HepG2 (cell line): ENCODE data around the gene TNFSF8. TPM values are rescaled to one million over a fixed set of nuclear protein-coding genes. Genes with fewer than 3 reads are reported as not detected.

Experiments
- PRPF4 ChIP-seq: fragments of 200-400 bp; formaldehyde crosslinking; IDR thresholded peaks from 2 replicates; pipeline ENCODE4 v1.6.1; 2016; ENCODE audit warnings: low read length, low read depth; ENCODE audit not compliant: poor library complexity, severe bottlenecking
- RFX5 ChIP-seq: IDR thresholded peaks from 2 replicates; pipeline ENCODE4 v1.6.1; 2011; ENCODE audit warnings: low read depth, low read length, improper control_type of control experiment
- ZNF138 ChIP-seq: sonication (generic); formaldehyde crosslinking; IDR thresholded peaks from 2 replicates; pipeline ENCODE4 v1.5.0; 2020; ENCODE audit warnings: mild to moderate bottlenecking, low read depth, missing genetic modification reagents
- polyA plus RNA-seq, 8 experiments: library from polyadenylated mRNA; depleted of rRNA in 3 of 8; stranded (reverse) in 7 of 8; unstranded in 1 of 8; fragments of >200 nt; fragmentation: Illumina TruSeq in 4 of 8; extraction: Trizol in 4 of 8; gene quantifications; 2 replicates each; pipeline versions ENCODE4 v1.2.1 to v1.2.3, GENCODE V29; 2011 to 2016; ENCODE audit warnings: low read depth in 4 of 8, missing spikeins in 1 of 8, mixed read lengths in 1 of 8; ENCODE audit not compliant: insufficient read depth in 1 of 8
- total RNA-seq, 5 experiments: library from RNA; depleted of rRNA; stranded (reverse); fragments of >200 nt; fragmentation: Illumina TruSeq; extraction: Trizol; gene quantifications; 2 replicates each; pipeline ENCODE4 v1.2.3, GENCODE V29; 2016; ENCODE audit warnings: low read depth in 1 of 5
- TF ChIP-seq, protein P1 (sequence below): IDR thresholded peaks from 2 replicates; pipeline ENCODE4 v1.6.1; 2018; ENCODE audit warnings: missing genetic modification reagents, mild to moderate bottlenecking, missing compliant biosample characterization
- TF ChIP-seq, protein P2 (sequence below): fragments of 450-650 bp; IDR thresholded peaks from 2 replicates; pipeline ENCODE4 v1.6.1; 2017
- TF ChIP-seq, protein P3 (sequence below): sonication (generic); formaldehyde crosslinking; IDR thresholded peaks from 2 replicates; pipeline ENCODE4 v1.5.0; 2020; ENCODE audit warnings: mild to moderate bottlenecking, missing genetic modification reagents, borderline replicate concordance
- TF ChIP-seq, protein P4 (sequence below): sonication (generic); formaldehyde crosslinking; IDR thresholded peaks from 2 replicates; pipeline ENCODE4 v1.4.0; 2020; ENCODE audit warnings: low read depth, missing genetic modification reagents
- TF ChIP-seq, protein P5 (sequence below): sonication (generic); formaldehyde crosslinking; IDR thresholded peaks from 2 replicates; pipeline ENCODE4 v1.8.0; 2022; ENCODE audit warnings: missing genetic modification reagents, mild to moderate bottlenecking, borderline replicate concordance

Gene TNFSF8
- total and polyA plus RNA-seq, 2 of the 13 experiments (the other 11 are each of a cell fraction or from before 2014, with no cell fraction given) = not detected

DNA sequence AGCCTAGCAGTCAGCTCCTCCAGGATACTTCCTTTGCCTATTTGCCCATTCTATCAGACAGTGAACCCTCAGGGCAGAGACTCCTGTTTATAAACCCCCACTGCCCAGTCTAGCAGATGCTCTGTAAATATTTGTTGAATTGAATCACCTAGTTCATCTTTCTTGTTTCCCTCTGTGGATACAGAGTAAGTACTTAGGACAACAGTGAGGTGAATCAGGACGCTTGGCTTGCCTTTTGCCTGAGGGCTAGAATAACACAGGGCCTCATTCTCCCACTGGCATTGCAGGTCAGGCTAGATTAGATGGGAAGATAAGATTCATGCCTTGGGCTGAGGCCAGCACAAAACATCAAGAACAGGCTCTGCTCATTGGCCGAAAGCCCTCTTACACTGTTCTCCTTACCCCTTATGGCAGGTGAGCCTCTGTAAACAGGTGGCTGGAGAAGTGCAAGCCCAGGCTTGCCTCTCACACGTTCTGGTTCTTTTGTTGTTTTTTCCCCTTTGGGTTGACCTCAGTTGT, 22.2 kb downstream of the TNFSF8 start (continued):
- TF ChIP-seq, protein P1, sequence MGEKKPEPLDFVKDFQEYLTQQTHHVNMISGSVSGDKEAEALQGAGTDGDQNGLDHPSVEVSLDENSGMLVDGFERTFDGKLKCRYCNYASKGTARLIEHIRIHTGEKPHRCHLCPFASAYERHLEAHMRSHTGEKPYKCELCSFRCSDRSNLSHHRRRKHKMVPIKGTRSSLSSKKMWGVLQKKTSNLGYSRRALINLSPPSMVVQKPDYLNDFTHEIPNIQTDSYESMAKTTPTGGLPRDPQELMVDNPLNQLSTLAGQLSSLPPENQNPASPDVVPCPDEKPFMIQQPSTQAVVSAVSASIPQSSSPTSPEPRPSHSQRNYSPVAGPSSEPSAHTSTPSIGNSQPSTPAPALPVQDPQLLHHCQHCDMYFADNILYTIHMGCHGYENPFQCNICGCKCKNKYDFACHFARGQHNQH = peak; percentile 44; the same call in 1 of the 2 replicates
- TF ChIP-seq ZNF138 (CRISPR knock-in tag) = no peak
- TF ChIP-seq, protein P2, sequence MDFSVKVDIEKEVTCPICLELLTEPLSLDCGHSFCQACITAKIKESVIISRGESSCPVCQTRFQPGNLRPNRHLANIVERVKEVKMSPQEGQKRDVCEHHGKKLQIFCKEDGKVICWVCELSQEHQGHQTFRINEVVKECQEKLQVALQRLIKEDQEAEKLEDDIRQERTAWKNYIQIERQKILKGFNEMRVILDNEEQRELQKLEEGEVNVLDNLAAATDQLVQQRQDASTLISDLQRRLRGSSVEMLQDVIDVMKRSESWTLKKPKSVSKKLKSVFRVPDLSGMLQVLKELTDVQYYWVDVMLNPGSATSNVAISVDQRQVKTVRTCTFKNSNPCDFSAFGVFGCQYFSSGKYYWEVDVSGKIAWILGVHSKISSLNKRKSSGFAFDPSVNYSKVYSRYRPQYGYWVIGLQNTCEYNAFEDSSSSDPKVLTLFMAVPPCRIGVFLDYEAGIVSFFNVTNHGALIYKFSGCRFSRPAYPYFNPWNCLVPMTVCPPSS = no peak
- TF ChIP-seq, protein P3, sequence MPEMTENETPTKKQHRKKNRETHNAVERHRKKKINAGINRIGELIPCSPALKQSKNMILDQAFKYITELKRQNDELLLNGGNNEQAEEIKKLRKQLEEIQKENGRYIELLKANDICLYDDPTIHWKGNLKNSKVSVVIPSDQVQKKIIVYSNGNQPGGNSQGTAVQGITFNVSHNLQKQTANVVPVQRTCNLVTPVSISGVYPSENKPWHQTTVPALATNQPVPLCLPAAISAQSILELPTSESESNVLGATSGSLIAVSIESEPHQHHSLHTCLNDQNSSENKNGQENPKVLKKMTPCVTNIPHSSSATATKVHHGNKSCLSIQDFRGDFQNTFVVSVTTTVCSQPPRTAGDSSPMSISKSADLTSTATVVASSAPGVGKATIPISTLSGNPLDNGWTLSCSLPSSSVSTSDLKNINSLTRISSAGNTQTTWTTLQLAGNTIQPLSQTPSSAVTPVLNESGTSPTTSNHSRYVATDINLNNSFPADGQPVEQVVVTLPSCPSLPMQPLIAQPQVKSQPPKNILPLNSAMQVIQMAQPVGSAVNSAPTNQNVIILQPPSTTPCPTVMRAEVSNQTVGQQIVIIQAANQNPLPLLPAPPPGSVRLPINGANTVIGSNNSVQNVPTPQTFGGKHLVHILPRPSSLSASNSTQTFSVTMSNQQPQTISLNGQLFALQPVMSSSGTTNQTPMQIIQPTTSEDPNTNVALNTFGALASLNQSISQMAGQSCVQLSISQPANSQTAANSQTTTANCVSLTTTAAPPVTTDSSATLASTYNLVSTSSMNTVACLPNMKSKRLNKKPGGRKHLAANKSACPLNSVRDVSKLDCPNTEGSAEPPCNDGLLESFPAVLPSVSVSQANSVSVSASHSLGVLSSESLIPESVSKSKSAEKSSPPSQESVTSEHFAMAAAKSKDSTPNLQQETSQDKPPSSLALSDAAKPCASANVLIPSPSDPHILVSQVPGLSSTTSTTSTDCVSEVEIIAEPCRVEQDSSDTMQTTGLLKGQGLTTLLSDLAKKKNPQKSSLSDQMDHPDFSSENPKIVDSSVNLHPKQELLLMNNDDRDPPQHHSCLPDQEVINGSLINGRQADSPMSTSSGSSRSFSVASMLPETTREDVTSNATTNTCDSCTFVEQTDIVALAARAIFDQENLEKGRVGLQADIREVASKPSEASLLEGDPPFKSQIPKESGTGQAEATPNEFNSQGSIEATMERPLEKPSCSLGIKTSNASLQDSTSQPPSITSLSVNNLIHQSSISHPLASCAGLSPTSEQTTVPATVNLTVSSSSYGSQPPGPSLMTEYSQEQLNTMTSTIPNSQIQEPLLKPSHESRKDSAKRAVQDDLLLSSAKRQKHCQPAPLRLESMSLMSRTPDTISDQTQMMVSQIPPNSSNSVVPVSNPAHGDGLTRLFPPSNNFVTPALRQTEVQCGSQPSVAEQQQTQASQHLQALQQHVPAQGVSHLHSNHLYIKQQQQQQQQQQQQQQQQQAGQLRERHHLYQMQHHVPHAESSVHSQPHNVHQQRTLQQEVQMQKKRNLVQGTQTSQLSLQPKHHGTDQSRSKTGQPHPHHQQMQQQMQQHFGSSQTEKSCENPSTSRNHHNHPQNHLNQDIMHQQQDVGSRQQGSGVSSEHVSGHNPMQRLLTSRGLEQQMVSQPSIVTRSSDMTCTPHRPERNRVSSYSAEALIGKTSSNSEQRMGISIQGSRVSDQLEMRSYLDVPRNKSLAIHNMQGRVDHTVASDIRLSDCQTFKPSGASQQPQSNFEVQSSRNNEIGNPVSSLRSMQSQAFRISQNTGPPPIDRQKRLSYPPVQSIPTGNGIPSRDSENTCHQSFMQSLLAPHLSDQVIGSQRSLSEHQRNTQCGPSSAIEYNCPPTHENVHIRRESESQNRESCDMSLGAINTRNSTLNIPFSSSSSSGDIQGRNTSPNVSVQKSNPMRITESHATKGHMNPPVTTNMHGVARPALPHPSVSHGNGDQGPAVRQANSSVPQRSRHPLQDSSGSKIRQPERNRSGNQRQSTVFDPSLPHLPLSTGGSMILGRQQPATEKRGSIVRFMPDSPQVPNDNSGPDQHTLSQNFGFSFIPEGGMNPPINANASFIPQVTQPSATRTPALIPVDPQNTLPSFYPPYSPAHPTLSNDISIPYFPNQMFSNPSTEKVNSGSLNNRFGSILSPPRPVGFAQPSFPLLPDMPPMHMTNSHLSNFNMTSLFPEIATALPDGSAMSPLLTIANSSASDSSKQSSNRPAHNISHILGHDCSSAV (CRISPR knock-in tag) = no peak
- TF ChIP-seq, protein P4, sequence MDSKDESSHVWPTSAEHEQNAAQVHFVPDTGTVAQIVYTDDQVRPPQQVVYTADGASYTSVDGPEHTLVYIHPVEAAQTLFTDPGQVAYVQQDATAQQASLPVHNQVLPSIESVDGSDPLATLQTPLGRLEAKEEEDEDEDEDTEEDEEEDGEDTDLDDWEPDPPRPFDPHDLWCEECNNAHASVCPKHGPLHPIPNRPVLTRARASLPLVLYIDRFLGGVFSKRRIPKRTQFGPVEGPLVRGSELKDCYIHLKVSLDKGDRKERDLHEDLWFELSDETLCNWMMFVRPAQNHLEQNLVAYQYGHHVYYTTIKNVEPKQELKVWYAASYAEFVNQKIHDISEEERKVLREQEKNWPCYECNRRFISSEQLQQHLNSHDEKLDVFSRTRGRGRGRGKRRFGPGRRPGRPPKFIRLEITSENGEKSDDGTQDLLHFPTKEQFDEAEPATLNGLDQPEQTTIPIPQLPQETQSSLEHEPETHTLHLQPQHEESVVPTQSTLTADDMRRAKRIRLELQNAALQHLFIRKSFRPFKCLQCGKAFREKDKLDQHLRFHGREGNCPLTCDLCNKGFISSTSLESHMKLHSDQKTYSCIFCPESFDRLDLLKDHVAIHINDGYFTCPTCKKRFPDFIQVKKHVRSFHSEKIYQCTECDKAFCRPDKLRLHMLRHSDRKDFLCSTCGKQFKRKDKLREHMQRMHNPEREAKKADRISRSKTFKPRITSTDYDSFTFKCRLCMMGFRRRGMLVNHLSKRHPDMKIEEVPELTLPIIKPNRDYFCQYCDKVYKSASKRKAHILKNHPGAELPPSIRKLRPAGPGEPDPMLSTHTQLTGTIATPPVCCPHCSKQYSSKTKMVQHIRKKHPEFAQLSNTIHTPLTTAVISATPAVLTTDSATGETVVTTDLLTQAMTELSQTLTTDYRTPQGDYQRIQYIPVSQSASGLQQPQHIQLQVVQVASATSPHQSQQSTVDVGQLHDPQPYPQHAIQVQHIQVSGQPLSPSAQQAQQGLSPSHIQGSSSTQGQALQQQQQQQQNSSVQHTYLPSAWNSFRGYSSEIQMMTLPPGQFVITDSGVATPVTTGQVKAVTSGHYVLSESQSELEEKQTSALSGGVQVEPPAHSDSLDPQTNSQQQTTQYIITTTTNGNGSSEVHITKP (CRISPR knock-in tag) = no peak
- TF ChIP-seq PRPF4 = no peak
- TF ChIP-seq RFX5 = no peak
- TF ChIP-seq, protein P5, sequence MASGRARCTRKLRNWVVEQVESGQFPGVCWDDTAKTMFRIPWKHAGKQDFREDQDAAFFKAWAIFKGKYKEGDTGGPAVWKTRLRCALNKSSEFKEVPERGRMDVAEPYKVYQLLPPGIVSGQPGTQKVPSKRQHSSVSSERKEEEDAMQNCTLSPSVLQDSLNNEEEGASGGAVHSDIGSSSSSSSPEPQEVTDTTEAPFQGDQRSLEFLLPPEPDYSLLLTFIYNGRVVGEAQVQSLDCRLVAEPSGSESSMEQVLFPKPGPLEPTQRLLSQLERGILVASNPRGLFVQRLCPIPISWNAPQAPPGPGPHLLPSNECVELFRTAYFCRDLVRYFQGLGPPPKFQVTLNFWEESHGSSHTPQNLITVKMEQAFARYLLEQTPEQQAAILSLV (CRISPR knock-in tag) = no peak
